ENCODE results near the gene PROM2. TPM values are rescaled to one million over a fixed set of nuclear protein-coding genes. Genes with fewer than 3 reads are reported as not detected.

The PROM2 gene
- total RNA-seq, 1 donor from 2014 or later: 2.3 TPM

- DNase-seq (ENCODE audit: low read depth): no peak
- Histone ChIP-seq H3K27me3 (ENCODE audit: control insufficient read depth, insufficient read depth, low read length) (peaks cover 22% of the 10 kb centered on the region), H3K36me3 (ENCODE audit: control insufficient read depth, insufficient read depth, low read length) (no peaks in the 10 kb centered on the region), H3K4me3 (ENCODE audit: low read depth, low read length) (no peak overlapping the region)
- TF ChIP-seq CTCF (IDR thresholded peaks at IDR 0.05; ENCODE audit: insufficient read depth, low read length, poor library complexity, severe bottlenecking): no peak
Observed at GRCh38 chr2:95301186-95301585, 26.9 kb downstream of the PROM2 start.

GRCh38 chr2:95301876-95302641 lies 27.8 kb downstream of the PROM2 start:
- DNase-seq (ENCODE audit: low read depth): no peak
- no peak overlapping the region for H3K4me3 ChIP-seq (ENCODE audit: low read depth, low read length)
- no peak for TF ChIP-seq CTCF (IDR thresholded peaks at IDR 0.05; ENCODE audit: insufficient read depth, low read length, poor library complexity, severe bottlenecking)
- peaks cover 14% of the 10 kb centered on the region for H3K27me3 ChIP-seq (ENCODE audit: control insufficient read depth, insufficient read depth, low read length)
- no peaks in the 10 kb centered on the region for H3K36me3 ChIP-seq (ENCODE audit: control insufficient read depth, insufficient read depth, low read length)

DNA sequence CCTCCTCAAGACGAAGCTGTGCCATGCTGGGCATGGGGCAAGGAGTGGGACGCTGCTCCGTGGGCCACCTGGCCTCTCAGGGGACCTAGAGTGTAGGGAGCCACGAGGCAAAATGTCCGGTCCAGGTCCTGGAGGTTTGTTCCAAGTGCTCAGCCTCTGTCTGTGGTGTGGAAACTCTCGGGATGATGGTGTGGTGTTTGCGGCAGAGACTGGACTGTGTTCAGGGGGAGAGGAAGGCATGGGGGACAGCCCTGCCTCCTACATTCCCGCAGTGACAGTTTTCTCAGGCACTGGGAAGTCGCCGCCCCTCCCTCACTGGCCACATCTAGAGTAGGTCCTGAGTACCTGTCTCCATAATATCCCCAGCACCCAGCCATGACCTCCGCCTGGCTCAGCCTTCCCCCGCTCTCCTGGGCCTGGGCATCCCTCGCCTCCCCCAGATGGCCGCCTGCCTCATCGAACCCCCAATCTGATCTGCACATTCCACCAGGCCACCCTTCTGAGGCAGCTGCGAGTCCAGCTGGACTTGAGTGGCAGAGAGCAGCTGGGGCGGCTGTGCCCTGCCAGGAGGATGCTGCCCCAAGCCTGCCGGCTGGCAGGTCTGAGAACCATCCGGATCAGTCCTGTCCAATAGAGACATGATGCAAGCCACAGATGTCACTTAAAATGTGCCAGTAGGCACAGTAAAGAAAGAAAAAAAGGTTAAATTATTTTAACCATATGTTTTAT lies 29.1 kb downstream of the PROM2 start:
- Histone ChIP-seq H3K36me3 (ENCODE audit: control insufficient read depth, insufficient read depth, low read length) (no peaks in the 10 kb centered on the region), H3K4me3 (ENCODE audit: low read depth, low read length) (no peak overlapping the region), H3K27me3 (ENCODE audit: control insufficient read depth, insufficient read depth, low read length) (peaks cover 8% of the 10 kb centered on the region)
- no peak for TF ChIP-seq CTCF (IDR thresholded peaks at IDR 0.05; ENCODE audit: insufficient read depth, low read length, poor library complexity, severe bottlenecking)
- DNase-seq (ENCODE audit: low read depth): no peak

DNA sequence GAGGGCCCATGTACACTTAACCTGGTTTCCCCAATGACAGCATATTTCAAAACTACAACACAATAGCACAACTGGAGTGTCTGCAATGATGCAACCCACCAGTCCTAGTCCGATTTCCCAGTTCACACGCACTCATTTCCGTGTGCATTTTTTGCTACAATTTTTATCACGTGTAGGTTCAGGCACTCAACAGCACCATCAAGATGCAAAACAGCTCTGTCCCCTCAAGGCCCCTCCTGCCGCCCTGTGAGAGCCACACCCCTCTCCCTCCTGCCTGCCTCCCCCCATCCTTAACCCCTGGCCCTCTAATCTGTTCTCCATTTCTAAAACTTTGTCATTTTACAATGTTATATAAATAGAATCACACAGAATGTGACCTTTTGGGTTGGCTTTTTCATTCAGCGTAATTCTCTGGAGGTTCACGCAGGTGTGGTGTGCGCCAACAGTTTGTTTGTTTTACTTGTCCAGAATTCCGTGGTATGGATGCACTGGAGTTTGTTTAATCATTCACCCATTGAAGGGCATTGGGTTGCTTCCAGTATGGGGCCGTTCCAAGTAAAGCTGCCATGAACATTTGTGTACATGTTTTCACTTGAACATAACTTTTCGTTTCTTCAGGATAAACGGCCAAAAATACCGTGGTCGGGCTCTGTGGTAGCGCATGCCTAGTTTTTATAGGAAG lies 31.3 kb downstream of the PROM2 start:
- TF ChIP-seq CTCF (IDR thresholded peaks at IDR 0.05; ENCODE audit: insufficient read depth, low read length, poor library complexity, severe bottlenecking): no peak
- peaks cover 5% of the 10 kb centered on the region for H3K27me3 ChIP-seq (ENCODE audit: control insufficient read depth, insufficient read depth, low read length)
- H3K36me3 ChIP-seq (ENCODE audit: control insufficient read depth, insufficient read depth, low read length): no peaks in the 10 kb centered on the region
- H3K4me3 ChIP-seq (ENCODE audit: low read depth, low read length): no peak overlapping the region
- DNase-seq (ENCODE audit: low read depth): no peak

DNA sequence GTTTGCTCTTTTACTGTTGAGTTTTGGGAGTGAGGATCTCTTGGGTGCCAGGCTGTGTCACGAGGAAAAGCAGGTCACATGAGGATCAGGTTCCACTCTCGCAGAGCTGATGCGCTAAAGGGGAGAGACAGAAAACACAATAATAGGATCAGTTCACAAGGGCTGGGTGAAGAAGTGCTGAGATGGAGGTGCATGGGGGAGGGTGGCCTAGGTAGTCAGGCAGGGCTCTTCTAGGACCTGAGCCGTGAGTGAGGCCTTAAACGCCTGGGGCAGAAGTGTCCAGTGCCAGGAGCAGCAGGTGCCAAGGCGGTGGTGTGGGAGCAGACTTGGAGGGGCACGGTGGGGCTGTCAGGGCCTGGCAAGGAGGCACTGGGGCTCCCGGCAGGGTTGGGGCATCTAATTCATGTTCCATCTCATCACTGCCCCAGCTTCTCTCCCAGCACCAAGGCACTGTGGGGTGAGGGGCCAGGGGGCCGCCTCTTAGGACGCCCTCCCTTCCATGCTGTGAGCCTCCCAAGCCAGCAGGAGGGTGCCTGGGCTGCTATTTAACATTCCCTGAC lies 32.2 kb downstream of the PROM2 start:
- peaks cover 5% of the 10 kb centered on the region for H3K27me3 ChIP-seq (ENCODE audit: control insufficient read depth, insufficient read depth, low read length)
- no peak for TF ChIP-seq CTCF (IDR thresholded peaks at IDR 0.05; ENCODE audit: insufficient read depth, low read length, poor library complexity, severe bottlenecking)
- H3K4me3 ChIP-seq (ENCODE audit: low read depth, low read length): no peak overlapping the region
- DNase-seq (ENCODE audit: low read depth): no peak
- no peaks in the 10 kb centered on the region for H3K36me3 ChIP-seq (ENCODE audit: control insufficient read depth, insufficient read depth, low read length)
